ENCODE data around the gene AICDA. TPM values are rescaled to one million over a fixed set of nuclear protein-coding genes. Genes with fewer than 3 reads are reported as not detected.

The AICDA gene
- total RNA-seq, 1 experiment from 2014 or later = not detected

GRCh38 chr12:8572507-8572906 lies 40.2 kb downstream of the AICDA start:
- no peak overlapping the region for H3K4me2 ChIP-seq (ENCODE audit: low read length)
- H3K4me1 ChIP-seq (ENCODE audit: control insufficient read depth in 1 of 2, insufficient read depth in 2 of 2, low read length in 2 of 2) = no peaks in the 10 kb centered on the region
- TF ChIP-seq YY1 (IDR thresholded peaks at IDR 0.05; ENCODE audit: extremely low read depth, insufficient replicate concordance, low read depth, low read length) = no peak
- TF ChIP-seq SIN3A (IDR thresholded peaks at IDR 0.05; ENCODE audit: low read depth) = no peak
- no peak for TF ChIP-seq CBX3 (IDR thresholded peaks at IDR 0.05; ENCODE audit: low read depth)
- no peak for TF ChIP-seq ZBTB33 (IDR thresholded peaks at IDR 0.05; ENCODE audit: extremely low read depth, insufficient replicate concordance, low read length)
- TF ChIP-seq ELF1 (IDR thresholded peaks at IDR 0.05; ENCODE audit: borderline replicate concordance, low read depth) = no peak
- TF ChIP-seq SRF (IDR thresholded peaks at IDR 0.05; ENCODE audit: low read depth) = no peak
- no peak for TF ChIP-seq EZH2 (IDR thresholded peaks at IDR 0.05)
- no peak for TF ChIP-seq REST (IDR thresholded peaks at IDR 0.05; ENCODE audit: low read depth)
- TF ChIP-seq TCF7L2 (IDR thresholded peaks at IDR 0.05; ENCODE audit: borderline replicate concordance, extremely low read depth, insufficient read depth, insufficient read length) = no peak
- no peak for TF ChIP-seq EZH2phosphoT487 (IDR thresholded peaks at IDR 0.05; ENCODE audit: borderline replicate concordance)
- TF ChIP-seq FOSL1 (IDR thresholded peaks at IDR 0.05; ENCODE audit: low read depth) = no peak
- no peak for TF ChIP-seq CTCF (IDR thresholded peaks at IDR 0.05 in 2 of 3, conservative IDR thresholded peaks at IDR 0.05 in 1 of 3; ENCODE audit: borderline replicate concordance in 1 of 3, insufficient read depth in 1 of 3, low read depth in 2 of 3, low read length in 2 of 3)
- TF ChIP-seq ZFX (IDR thresholded peaks at IDR 0.05) = no peak
- TF ChIP-seq RAD21 (IDR thresholded peaks at IDR 0.05; ENCODE audit: low read depth) = no peak
- no peak for TF ChIP-seq EGR1 (IDR thresholded peaks at IDR 0.05; ENCODE audit: low read depth)
- TF ChIP-seq ATF3 (IDR thresholded peaks at IDR 0.05) = no peak
- no peak for TF ChIP-seq SP1 (IDR thresholded peaks at IDR 0.05; ENCODE audit: low read depth)
- no peaks in the 10 kb centered on the region for H3K79me2 ChIP-seq (ENCODE audit: insufficient read depth, low read length)
- H4K20me1 ChIP-seq (ENCODE audit: insufficient read depth) = no peaks in the 10 kb centered on the region
- no peak overlapping the region for H3K27ac ChIP-seq (ENCODE audit: low read depth, low read length)
- no peaks in the 10 kb centered on the region for H3K27me3 ChIP-seq (ENCODE audit: insufficient read depth, low read length)
- no peak overlapping the region for H2AFZ ChIP-seq (ENCODE audit: low read depth, low read length, poor library complexity, severe bottlenecking)
- ATAC-seq (no peak), DNase-seq (ENCODE audit: low read depth, low spot score) (no peak)
- H3K9me2 ChIP-seq (ENCODE audit: insufficient read depth) = no peaks in the 10 kb centered on the region
- RAD21 ChIA-PET (ENCODE audit: low non-redundant PET in 1 of 2, low total read pairs in 2 of 2, uncharacterized antibody in 2 of 2, unreplicated experiment in 2 of 2) = no interaction called here
- H3K9ac ChIP-seq (ENCODE audit: low read length) = no peak overlapping the region
- BruUV-seq (replicated peaks) = no TSS peak
- no peaks in the 10 kb centered on the region for H3K36me3 ChIP-seq (ENCODE audit: control insufficient read depth in 1 of 2, insufficient read depth in 2 of 2, low read length in 2 of 2)
- no peak overlapping the region for H3K4me3 ChIP-seq (replicated peaks in 1 of 2; ENCODE audit: low read depth in 1 of 2, low read length in 2 of 2)
- intact Hi-C loops (cut with micrococcal nuclease) = no loop called here
- CTCF ChIA-PET = interaction anchor here (2.9 kb wide), 1 partner anchor 28 kb away, joined by 9 read pairs; no protein-coding TSS in a partner anchor
- H3K9me3 ChIP-seq (ENCODE audit: control insufficient read depth in 1 of 2, insufficient read depth in 1 of 2, low read depth in 1 of 2, low read length in 2 of 2) = no peaks in the 10 kb centered on the region
- POLR2A ChIA-PET = no interaction called here

Data from HCT116 (cell line).